Right renal pelvis (tissue), 4 donors: Measurements from ENCODE around the gene DDX10. TPM values are rescaled to one million over a fixed set of nuclear protein-coding genes. Genes with fewer than 3 reads are reported as not detected.
"Not testable (repeated sequence)": the region's sequence is repeated elsewhere in the genome, so short reads cannot be mapped to it uniquely, and the experiment has no call there.

Experiments
- DNase-seq, 4 donors: peaks; one replicate each; pipeline ENCODE4 v3.0.0-alpha.2; 2013; ENCODE audit warnings: low read depth in 4 of 4, low spot score in 3 of 4, missing footprints in 1 of 4
- polyA plus RNA-seq, 4 donors: library from polyadenylated mRNA; unstranded; fragments of 120-200 nt; gene quantifications; one replicate each; pipeline ENCODE4 v1.2.1, GENCODE V29; 2013; ENCODE audit not compliant: insufficient read length in 4 of 4

DDX10 gene
- polyA plus RNA-seq, 4 donors: 79.7 to 91.2 (median 86.1) TPM

GRCh38 chr11:108807262-108807661 lies 142.4 kb downstream of the DDX10 start:
- DNase-seq: no peak

DNA sequence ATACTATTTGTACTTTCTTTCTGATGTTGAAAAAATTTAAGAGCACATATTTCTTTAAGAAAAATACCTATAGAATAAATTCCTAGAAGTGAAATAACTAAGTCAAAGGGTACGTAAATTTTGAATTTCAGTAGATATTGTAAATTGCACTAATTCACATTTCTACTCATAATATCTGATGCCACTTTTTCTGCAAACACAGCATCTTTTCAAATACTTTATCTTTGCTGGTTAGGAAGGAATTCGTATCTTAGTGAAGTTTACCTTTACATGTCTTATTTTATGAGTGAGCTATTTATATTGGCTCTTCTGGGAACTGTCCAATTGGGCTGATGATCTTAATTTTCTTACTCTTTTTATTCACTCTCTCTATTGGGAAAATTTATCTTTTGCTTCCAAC lies 148.2 kb downstream of the DDX10 start:
- DNase-seq: no peak

DNA sequence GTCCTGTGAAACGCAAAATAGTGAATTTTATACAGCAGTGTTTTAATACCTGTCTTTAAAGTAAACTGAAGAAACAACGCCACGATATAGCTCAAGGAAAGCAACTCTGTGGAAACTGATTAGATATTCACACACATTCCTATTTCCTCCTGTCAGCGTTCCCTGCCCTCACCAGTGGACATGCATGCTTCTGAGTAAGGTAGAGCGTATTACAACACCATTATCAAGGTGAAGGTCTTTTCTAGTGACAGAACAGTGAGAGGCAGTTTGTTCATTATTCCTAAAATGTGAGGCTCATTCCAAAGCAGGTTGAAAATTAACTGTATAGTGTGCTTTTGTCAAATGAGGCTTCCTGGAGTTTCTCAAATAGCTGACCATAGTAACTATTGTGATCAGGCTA lies 153.1 kb downstream of the DDX10 start:
- no peak for DNase-seq

DNA sequence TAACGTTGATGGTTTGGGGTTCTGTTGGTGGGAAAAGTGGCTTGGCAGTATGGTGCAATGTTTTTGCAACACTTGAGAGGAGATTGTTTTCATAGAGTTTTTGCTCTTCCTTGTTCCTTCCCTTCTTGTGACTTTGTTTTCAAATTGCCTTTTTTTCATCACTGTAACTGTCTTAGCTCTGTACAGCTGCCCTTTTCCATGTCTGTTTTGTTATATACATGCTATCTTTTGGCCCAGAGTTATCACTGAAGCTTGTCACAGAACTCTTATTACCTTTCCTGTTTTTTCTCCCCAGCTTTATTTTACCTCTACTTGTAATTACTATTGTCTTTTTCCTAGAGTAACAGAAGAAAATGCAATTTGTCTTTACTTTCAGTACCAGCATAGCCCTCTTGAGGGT lies 154.1 kb downstream of the DDX10 start:
- DNase-seq: no peak

DNA sequence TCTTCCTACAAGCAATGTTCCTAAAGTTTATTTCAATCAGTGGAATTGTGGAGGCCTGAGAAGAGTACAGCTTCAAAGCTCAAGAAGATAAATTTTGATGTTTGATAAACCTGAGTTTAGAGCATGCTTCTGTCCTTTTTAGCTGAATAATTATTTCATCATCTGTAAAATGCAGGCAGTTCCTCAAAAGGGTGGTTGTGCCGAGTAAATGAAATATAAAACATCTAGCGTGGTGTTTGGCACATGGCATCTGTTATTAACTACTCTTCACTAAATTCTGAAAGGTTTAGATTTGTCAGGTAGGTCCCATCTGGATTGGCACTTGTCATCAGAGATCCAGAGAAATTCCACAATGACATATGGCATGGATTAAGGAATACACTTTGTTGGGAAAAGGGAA lies 155.1 kb downstream of the DDX10 start:
- DNase-seq: no peak

- DNase-seq: not testable (repeated sequence)
Observed at GRCh38 chr11:108823960-108824359, 159.1 kb downstream of the DDX10 start.

DNA sequence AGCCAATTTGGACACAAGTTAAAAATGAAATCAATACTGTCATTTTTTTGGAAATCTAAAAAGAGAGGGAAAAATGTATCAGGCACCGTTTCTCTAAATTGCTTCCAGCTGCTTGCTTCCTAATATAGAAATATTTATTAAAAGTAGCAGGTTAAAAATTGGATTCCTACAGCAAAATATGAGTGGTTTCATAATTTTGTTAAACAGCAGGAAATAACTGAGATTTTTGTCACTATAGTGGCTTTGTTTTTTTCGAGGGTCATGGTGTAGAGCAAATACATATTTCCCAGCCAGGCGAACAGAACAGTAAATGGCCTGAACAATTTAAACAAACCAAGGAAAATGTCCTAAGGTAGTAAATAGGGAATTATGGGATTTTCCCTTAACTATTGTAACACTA lies 159.7 kb downstream of the DDX10 start:
- no peak for DNase-seq

DNA sequence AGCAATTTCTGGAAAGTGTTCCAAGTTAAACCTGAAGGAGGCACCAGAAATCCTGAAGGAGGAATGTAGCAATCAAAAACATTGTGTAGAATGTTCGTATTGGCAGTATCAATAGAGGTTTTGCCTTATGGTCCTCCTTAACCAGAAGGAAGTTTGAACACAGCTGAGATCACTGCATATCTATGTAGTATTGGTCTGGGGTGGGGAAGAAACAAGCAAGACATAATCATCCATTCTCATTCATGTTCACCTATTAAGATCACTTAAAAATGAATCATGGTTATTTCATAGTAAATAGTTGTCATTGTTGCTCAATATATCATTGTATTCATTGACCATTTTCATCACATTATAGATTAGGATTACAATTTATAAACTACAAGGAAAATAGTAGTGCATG lies 160.5 kb downstream of the DDX10 start:
- DNase-seq: no peak

GRCh38 chr11:108826136-108826535 lies 161.3 kb downstream of the DDX10 start:
- DNase-seq: no peak

DNA sequence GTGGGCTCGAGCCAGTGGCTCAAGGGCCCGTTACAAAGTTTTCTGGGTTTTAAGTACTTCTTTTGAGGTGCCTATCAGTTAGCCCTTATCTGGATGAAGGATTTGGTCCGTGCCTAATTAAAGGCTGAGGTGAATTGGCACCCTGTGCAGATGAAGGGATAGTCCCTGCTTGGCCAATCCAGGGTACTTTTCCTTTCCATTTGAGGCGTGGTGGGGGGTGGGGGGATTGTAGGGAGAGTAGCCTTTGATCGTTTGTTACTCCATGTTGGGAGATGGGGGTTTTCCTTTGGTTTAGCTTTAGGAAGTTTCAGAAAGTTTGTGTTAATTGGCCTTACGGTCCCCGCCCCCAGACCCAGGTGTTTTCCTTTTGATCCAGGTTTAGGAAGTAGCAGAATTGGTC lies 170.8 kb downstream of the DDX10 start:
- DNase-seq: no peak

- no peak for DNase-seq
Observed at GRCh38 chr11:108836541-108836940, 171.7 kb downstream of the DDX10 start.

DNA sequence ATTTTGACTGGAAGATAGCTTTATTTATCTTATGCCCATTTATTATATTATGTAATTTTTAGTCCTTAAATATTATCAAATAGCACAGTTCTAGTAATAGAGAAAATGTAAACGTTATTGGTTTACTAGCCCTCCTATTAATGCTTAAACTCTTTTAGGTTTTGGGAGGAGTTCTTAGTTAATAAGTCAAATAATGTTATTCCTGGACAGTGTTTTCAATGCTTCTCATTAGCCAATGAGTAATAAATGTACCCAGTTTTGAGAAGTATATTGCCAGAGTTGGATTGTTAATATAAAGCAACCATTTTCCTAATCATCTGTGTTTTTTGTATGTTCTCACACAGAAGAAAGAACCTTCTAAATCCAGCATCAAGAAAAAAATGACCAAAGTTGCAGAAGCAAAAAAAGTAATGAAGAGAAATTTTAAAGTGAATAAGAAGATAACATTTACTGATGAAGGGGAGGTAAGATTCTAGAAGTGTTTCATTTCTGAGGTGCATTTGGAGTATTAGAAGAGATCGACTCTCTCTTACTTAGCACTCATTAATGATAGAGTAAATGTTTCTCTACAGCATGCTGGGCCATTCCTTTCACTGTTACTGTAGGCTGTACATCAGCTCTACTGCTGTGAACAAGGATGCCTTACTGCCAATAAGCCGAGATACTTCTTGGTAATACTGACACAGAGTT lies 173.4 kb downstream of the DDX10 start:
- no peak for DNase-seq

- DNase-seq: no peak
Observed at GRCh38 chr11:108838792-108839105, 173.9 kb downstream of the DDX10 start.

- DNase-seq: no peak
Observed at GRCh38 chr11:108846009-108846408, 181.1 kb downstream of the DDX10 start.

GRCh38 chr11:108847298-108847990 lies 182.6 kb downstream of the DDX10 start:
- DNase-seq: no peak

DNA sequence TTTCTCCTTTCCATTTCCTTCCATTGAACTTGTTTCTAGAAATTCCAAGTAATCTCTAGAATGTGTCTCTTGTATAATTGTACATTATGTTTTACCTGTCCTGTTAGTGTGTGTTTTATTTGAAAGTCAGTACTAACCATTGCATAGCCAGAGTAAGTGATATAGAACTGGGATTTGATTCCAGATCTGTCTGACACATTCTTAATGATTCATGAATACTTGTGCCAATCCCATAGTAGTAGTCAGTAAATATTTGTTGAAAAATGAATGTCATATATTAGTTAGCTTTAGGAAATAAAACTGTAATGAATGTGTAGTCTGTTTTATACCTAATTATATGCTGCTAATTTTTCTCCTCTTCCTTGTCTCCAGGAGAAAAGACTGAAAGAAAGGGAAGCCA lies 186.9 kb downstream of the DDX10 start:
- no peak for DNase-seq

- DNase-seq: no peak
Observed at GRCh38 chr11:108852701-108853100, 187.8 kb downstream of the DDX10 start.

GRCh38 chr11:108853151-108853550 lies 188.3 kb downstream of the DDX10 start:
- DNase-seq: no peak

- DNase-seq: no peak
Observed at GRCh38 chr11:108853864-108854263, 189.0 kb downstream of the DDX10 start.

- DNase-seq: no peak
Observed at GRCh38 chr11:108854346-108854745, 189.5 kb downstream of the DDX10 start.

GRCh38 chr11:108857382-108857781 lies 192.5 kb downstream of the DDX10 start:
- DNase-seq: no peak

DNA sequence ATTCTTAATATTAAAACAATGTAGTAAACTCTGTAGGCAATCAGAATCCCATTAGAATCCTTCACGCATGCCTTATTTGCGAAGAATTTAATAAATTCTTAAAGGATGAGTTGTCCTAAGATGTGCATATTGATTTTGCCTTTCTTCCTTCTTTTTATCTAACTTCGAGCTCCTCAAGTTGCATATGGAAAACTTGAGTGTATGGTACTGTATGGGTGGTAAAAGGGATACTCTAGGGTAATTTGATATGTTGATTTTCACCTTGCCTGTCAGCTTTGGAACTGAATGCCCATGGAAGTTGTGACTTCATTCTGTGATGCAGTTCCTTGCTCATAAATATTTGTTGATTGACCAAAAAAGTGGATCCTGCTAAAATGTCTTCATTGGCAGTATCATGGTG lies 193.8 kb downstream of the DDX10 start:
- DNase-seq: no peak

- DNase-seq: no peak
Observed at GRCh38 chr11:108859510-108859909, 194.6 kb downstream of the DDX10 start.
